ENCODE measurements around the gene MAGEB1.

GRCh38 chrX:30241724-30242415, 5.1 kb upstream of the MAGEB1 start, which contains the start of gene MAGEB4:
- TF ChIP-seq CTCF (IDR thresholded peaks at IDR 0.05) (no peak), POLR2AphosphoS5 (IDR thresholded peaks at IDR 0.05; ENCODE audit: low read depth, low read length) (no peak), SIN3A (IDR thresholded peaks at IDR 0.05; ENCODE audit: borderline replicate concordance, insufficient read depth, low read depth, low read length) (no peak), REST (IDR thresholded peaks at IDR 0.05; ENCODE audit: insufficient read depth in 1 of 2, low read depth in 2 of 2, low read length in 1 of 2) (no peak), TCF7L2 (IDR thresholded peaks at IDR 0.05; ENCODE audit: low read depth, low read length) (no peak)

Measured in Panc1 (cell line).